ENCODE data around the gene GRID2IP. TPM values are rescaled to one million over a fixed set of nuclear protein-coding genes. Genes with fewer than 3 reads are reported as not detected.

GRID2IP gene
- total and polyA plus RNA-seq, 2 of the 13 experiments (the other 11 are each of a cell fraction or from before 2014, with no cell fraction given): 0.03 TPM; not detected in 1

- TF ChIP-seq AHDC1 (CRISPR knock-in tag; IDR thresholded peaks at IDR 0.05; ENCODE audit: borderline replicate concordance): peak; percentile 34; the same call in 1 of the 2 replicates
- no peak for TF ChIP-seq MATR3 (CRISPR knock-in tag; IDR thresholded peaks at IDR 0.05)
- TF ChIP-seq REXO4 (CRISPR knock-in tag; IDR thresholded peaks at IDR 0.05; ENCODE audit: borderline replicate concordance): no peak
- no peak for TF ChIP-seq ARNT2 (CRISPR knock-in tag; IDR thresholded peaks at IDR 0.05; ENCODE audit: low read depth)
- no peak for TF ChIP-seq NCOA2 (CRISPR knock-in tag; IDR thresholded peaks at IDR 0.05)
- TF ChIP-seq RBM22 (optimal IDR thresholded peaks at IDR 0.05; ENCODE audit: low read length): no peak
- no peak for TF ChIP-seq GABPA (IDR thresholded peaks at IDR 0.05; ENCODE audit: low read depth, low read length)
- TF ChIP-seq GABPA (CRISPR knock-in tag; IDR thresholded peaks at IDR 0.05; ENCODE audit: low read depth): no peak
- no peak for TF ChIP-seq ARHGAP35 (CRISPR knock-in tag; IDR thresholded peaks at IDR 0.05; ENCODE audit: borderline replicate concordance)
- TF ChIP-seq GATA4 (IDR thresholded peaks at IDR 0.05; ENCODE audit: borderline replicate concordance, low read depth): no peak
- no peak for TF ChIP-seq USF2 (IDR thresholded peaks at IDR 0.05; ENCODE audit: low read depth, low read length)
- TF ChIP-seq USF2 (CRISPR knock-in tag; IDR thresholded peaks at IDR 0.05; ENCODE audit: borderline replicate concordance): no peak
- TF ChIP-seq SRSF1 (optimal IDR thresholded peaks at IDR 0.05; ENCODE audit: low read depth, low read length): no peak
- 0 out of 2 replicates have a peak, but pooled peaks have one; percentile 4 for TF ChIP-seq TRIM24 (CRISPR knock-in tag; IDR thresholded peaks at IDR 0.05)
- no peak for TF ChIP-seq ZNF574 (CRISPR knock-in tag; IDR thresholded peaks at IDR 0.05)
- TF ChIP-seq ZBTB2 (CRISPR knock-in tag; IDR thresholded peaks at IDR 0.05; ENCODE audit: low read depth): no peak
These were observed 102.2 kb downstream of the GRID2IP start (continued) for GRCh38 chr7:6448943-6449543.
